Caco-2 (cell line): ENCODE measurements around the gene AARS1. TPM values are rescaled to one million over a fixed set of nuclear protein-coding genes. Genes with fewer than 3 reads are reported as not detected.

Experiments
- BruUV-seq: library from RNA; stranded (reverse); fragments of 400-500 nt; replicated peaks from 2 replicates; lab custom pipeline; 2021; lab: Mats Ljungman, UMichigan
- CTCF ChIA-PET: fragments of 300-600 bp; sonication (Branson Sonifier 250); formaldehyde crosslinking; loops from one replicate; lab custom pipeline; 2022; ENCODE audit warnings: antibody characterized with exemption; lab: Charles Lee
- POLR2A ChIA-PET: fragments of 300-600 bp; sonication (Branson Sonifier 250); formaldehyde crosslinking; loops from one replicate; lab custom pipeline; 2022; ENCODE audit warnings: antibody characterized with exemption; lab: Charles Lee
- DNase-seq, 2 experiments: peaks; one replicate each; pipeline versions ENCODE4 v3.0.0 to v3.0.0-alpha.2; 2020 to 2022
- H3K27me3 ChIP-seq: replicated peaks from 2 replicates; pipeline ENCODE4 v1.6.0; 2011; ENCODE audit warnings: low read length; ENCODE audit not compliant: control insufficient read depth, insufficient read depth
- H3K36me3 ChIP-seq: 2 replicates; pipeline ENCODE4 v1.5.1; 2011; ENCODE audit warnings: low read length; ENCODE audit not compliant: control insufficient read depth, insufficient read depth
- H3K4me1 ChIP-seq: fragments of 250-450 bp; sonication (Bioruptor Pico); 2 replicates; pipeline ENCODE4 v1.5.1; 2020; ENCODE audit warnings: mild to moderate bottlenecking
- H3K4me3 ChIP-seq: 2 replicates; pipeline ENCODE4 v1.5.1; 2011; ENCODE audit warnings: low read depth, mild to moderate bottlenecking, control low read depth, low read length
- H3K9me3 ChIP-seq: fragments of 250-450 bp; sonication (Bioruptor Pico); 2 replicates; pipeline ENCODE4 v1.5.1; 2020; ENCODE audit warnings: mild to moderate bottlenecking, moderate library complexity
- H3K27ac Mint-ChIP-seq: one replicate; pipeline ENCODE4 v1.8.0; 2022; ENCODE audit warnings: mixed read lengths; ENCODE audit not compliant: unreplicated experiment
- H3K27me3 Mint-ChIP-seq: one replicate; pipeline ENCODE4 v1.8.0; 2022; ENCODE audit warnings: mixed read lengths; ENCODE audit not compliant: insufficient read depth, unreplicated experiment
- H3K36me3 Mint-ChIP-seq: one replicate; pipeline ENCODE4 v1.8.0; 2022; ENCODE audit warnings: mild to moderate bottlenecking, mixed read lengths; ENCODE audit not compliant: insufficient read depth, unreplicated experiment
- H3K4me1 Mint-ChIP-seq: one replicate; pipeline ENCODE4 v1.8.0; 2022; ENCODE audit warnings: low read depth, mixed read lengths; ENCODE audit not compliant: unreplicated experiment
- H3K4me3 Mint-ChIP-seq: one replicate; pipeline ENCODE4 v1.8.0; 2022; ENCODE audit warnings: mild to moderate bottlenecking, moderate library complexity, mixed read lengths; ENCODE audit not compliant: unreplicated experiment
- H3K9me3 Mint-ChIP-seq: one replicate; pipeline ENCODE4 v1.8.0; 2022; ENCODE audit warnings: mixed read lengths; ENCODE audit not compliant: unreplicated experiment
- CTCF ChIP-seq, 2 experiments: fragments of 200-600 bp in 1 of 2; IDR thresholded peaks; 1 replicate in 1 of 2; 2 replicates in 1 of 2; pipeline versions ENCODE4 v1.5.1 to v1.8.0; 2011 to 2022; ENCODE audit warnings: antibody characterized with exemption in 1 of 2, control low read depth in 1 of 2, inconsistent platforms in 1 of 2, low read depth in 1 of 2, low read length in 1 of 2, mild to moderate bottlenecking in 1 of 2, moderate library complexity in 1 of 2; ENCODE audit not compliant: insufficient read depth in 1 of 2, severe bottlenecking in 1 of 2, unreplicated experiment in 1 of 2
- intact Hi-C: fragments of 100-400 bp; cut with micrococcal nuclease; formaldehyde crosslinking; loops from one replicate; pipeline ENCODE4 v1.10.0; 2022; ENCODE audit not compliant: unreplicated experiment
- total RNA-seq: library from RNA; stranded (reverse); gene quantifications from 2 replicates; pipeline ENCODE4 v1.2.3, GENCODE V29; 2022

The AARS1 gene
- total RNA-seq, 1 experiment from 2014 or later = 449 TPM

DNA sequence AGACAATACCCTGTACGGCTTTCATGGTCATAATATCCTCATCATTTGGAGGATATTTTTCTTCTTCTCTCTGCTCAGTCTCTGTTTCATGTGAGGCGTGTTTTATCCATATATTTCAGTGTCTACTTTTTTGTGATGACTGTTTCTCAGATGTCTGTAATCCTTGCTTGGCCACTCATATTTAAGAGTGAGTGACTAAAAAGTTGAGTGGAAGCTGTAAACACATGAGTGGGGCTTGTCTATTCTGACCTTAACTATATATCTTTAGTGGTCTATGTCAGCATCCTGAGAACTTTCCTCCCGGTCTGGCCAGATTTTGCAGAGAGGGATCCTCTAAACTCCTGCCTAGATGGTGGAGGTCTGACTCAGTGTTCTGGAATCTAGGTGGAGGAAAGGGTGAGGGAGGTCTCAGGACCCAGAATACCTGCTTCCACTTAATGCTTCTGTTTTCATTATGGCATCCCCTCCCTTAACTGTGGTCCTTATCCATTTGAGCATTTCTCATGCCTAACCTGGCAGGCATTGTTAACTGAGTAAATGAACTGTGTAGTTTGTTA, 15.7 kb upstream of the AARS1 start:
- POLR2A ChIA-PET = no interaction called here
- Histone ChIP-seq H3K4me1 (peaks cover 7% of the 10 kb centered on the region; the same call in 1 of the 2 replicates), H3K36me3 (peaks cover 1% of the 10 kb centered on the region), H3K9me3 (peaks cover 8% of the 10 kb centered on the region), H3K27me3 (no peaks in the 10 kb centered on the region), H3K4me3 (no peak overlapping the region)
- H3K4me1 Mint-ChIP-seq = peaks cover 24% of the 10 kb centered on the region
- intact Hi-C loops = no loop called here
- peaks cover 56% of the 10 kb centered on the region for H3K36me3 Mint-ChIP-seq
- H3K27me3 Mint-ChIP-seq = no peaks in the 10 kb centered on the region
- H3K4me3 Mint-ChIP-seq = no peak overlapping the region
- H3K9me3 Mint-ChIP-seq = peaks cover 23% of the 10 kb centered on the region
- DNase-seq = no peak
- peak overlapping the region; percentile 4 for H3K27ac Mint-ChIP-seq
- no peak for TF ChIP-seq CTCF (IDR thresholded peaks at IDR 0.05; ENCODE audit: insufficient read depth in 1 of 2, low read depth in 1 of 2, low read length in 1 of 2, severe bottlenecking in 1 of 2, unreplicated experiment in 1 of 2)
- no TSS peak for BruUV-seq
- CTCF ChIA-PET = no interaction called here

DNA sequence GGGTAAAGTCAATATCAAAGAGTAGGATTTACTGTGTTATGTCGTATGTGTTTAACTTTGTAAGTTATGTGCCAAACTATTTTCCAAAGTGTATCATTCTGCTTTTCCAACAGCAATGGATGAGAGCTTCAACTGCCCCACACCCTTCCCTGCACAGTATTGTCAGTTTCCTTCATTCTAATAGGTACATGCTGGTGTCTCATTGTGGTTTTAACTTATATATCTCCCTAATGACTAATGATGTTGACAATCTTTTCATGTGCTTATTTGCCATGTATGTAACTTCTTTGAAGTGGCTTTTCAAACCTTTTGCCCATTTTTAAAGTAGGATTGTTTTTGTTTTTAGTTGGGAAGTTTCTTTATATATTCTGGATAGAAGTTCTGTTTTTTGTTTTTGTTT, 13.4 kb upstream of the AARS1 start:
- H3K9me3 Mint-ChIP-seq = peaks cover 23% of the 10 kb centered on the region
- ChIA-PET POLR2A (no interaction called here), CTCF (no interaction called here)
- H3K27ac Mint-ChIP-seq = peak overlapping the region; percentile 42
- no peak overlapping the region for H3K4me3 ChIP-seq
- H3K27me3 ChIP-seq = no peaks in the 10 kb centered on the region
- no peak for TF ChIP-seq CTCF (IDR thresholded peaks at IDR 0.05; ENCODE audit: insufficient read depth in 1 of 2, low read depth in 1 of 2, low read length in 1 of 2, severe bottlenecking in 1 of 2, unreplicated experiment in 1 of 2)
- no TSS peak for BruUV-seq
- peaks cover 1% of the 10 kb centered on the region for H3K36me3 ChIP-seq
- intact Hi-C loops = no loop called here
- peaks cover 30% of the 10 kb centered on the region for H3K4me1 Mint-ChIP-seq
- no peak overlapping the region for H3K4me3 Mint-ChIP-seq
- H3K4me1 ChIP-seq = peaks cover 7% of the 10 kb centered on the region; the same call in 1 of the 2 replicates
- H3K27me3 Mint-ChIP-seq = no peaks in the 10 kb centered on the region
- peaks cover 8% of the 10 kb centered on the region for H3K9me3 ChIP-seq
- peaks cover 58% of the 10 kb centered on the region for H3K36me3 Mint-ChIP-seq
- no peak for DNase-seq

- no peak overlapping the region for H3K4me3 ChIP-seq
- BruUV-seq = no TSS peak
- H3K4me3 Mint-ChIP-seq = peak overlapping the region; percentile 97
- ChIA-PET CTCF (interaction anchor here (0.7 kb wide), 1 partner anchor 212 kb away, joined by 3 read pairs; no protein-coding TSS in a partner anchor), POLR2A (interaction anchor here (0.6 kb wide), 1 partner anchor 198 kb away, joined by 3 read pairs; no protein-coding TSS in a partner anchor)
- peaks cover 30% of the 10 kb centered on the region for H3K4me1 Mint-ChIP-seq
- no peaks in the 10 kb centered on the region for H3K27me3 Mint-ChIP-seq
- DNase-seq = no peak
- peak overlapping the region; percentile 99 for H3K27ac Mint-ChIP-seq
- intact Hi-C loops = no loop called here
- peaks cover 7% of the 10 kb centered on the region; the same call in 1 of the 2 replicates for H3K4me1 ChIP-seq
- H3K9me3 ChIP-seq = peaks cover 8% of the 10 kb centered on the region
- peaks cover 23% of the 10 kb centered on the region for H3K9me3 Mint-ChIP-seq
- H3K27me3 ChIP-seq = no peaks in the 10 kb centered on the region
- H3K36me3 Mint-ChIP-seq = peaks cover 55% of the 10 kb centered on the region
- no peak for TF ChIP-seq CTCF (IDR thresholded peaks at IDR 0.05; ENCODE audit: insufficient read depth in 1 of 2, low read depth in 1 of 2, low read length in 1 of 2, severe bottlenecking in 1 of 2, unreplicated experiment in 1 of 2)
- H3K36me3 ChIP-seq = peaks cover 1% of the 10 kb centered on the region
Observed at GRCh38 chr16:70301121-70301520, 11.8 kb upstream of the AARS1 start.
